GM18505 (cell line): ENCODE data around the gene ZNF200.

Source experiments
- ATAC-seq: cut with Tn5 transposase; IDR thresholded peaks from one replicate; pipeline ENCODE4 v1.9.1; 2021; ENCODE audit not compliant: unreplicated experiment
- POLR2A ChIP-seq: IDR thresholded peaks from 4 replicates; pipeline ENCODE4 v1.6.1; 2011; ENCODE audit warnings: borderline replicate concordance; ENCODE audit not compliant: insufficient read depth, insufficient read length; ENCODE audit errors: extremely low read depth

The ZNF200 gene

GRCh38 chr16:3266873-3267537 is 32.0 kb upstream of the ZNF200 start:
- ATAC-seq = no peak

DNA sequence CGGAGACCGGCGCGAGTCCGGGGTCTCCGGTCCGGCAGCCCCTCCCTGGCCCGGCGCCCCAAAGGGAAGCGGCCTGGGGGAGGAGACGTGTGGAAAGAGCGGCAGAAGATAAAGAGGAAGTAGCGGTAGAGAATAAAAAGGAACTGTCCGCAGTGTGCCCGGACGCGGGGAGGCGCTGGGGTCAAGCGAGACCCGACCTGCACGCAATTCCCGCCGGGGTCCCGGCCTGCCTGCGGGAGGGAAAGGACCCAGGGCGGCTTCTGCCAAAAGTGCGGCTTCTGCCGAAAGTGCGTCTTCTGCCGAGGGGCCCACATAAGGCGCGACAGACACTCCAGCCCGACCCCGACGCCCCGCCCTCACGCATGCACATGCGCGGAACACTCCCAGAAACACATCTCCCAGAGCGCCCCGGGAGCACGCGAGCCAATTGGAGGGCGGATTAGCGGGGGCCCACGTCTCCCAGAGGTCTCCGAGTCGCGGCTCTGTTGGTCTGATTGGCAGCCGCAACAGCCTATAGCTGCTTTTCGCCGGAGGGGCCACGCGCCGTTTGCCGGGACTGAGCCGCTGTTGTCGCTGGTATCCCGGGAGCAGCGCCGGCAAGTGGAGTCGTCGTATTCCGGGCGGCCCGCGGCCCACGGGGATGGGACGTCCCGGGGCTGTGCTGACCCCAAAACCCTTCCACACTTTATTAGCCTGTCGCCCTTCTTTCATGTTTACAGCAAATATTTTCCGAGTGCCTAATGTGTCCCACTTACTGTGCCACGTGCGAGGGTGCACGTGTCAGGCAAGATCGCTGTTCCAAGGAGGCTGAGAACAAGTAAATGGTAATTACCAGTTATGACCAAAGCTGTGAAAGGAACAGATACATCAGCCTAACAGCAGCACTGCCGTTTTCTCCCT is 29.4 kb upstream of the ZNF200 start:
- ATAC-seq = peak; percentile 87
- peak; percentile 88 for TF ChIP-seq POLR2A

More at GRCh38 chr16:3266873-3267537, 32.0 kb upstream of the ZNF200 start:
- no peak for TF ChIP-seq POLR2A

GRCh38 chr16:3262517-3262916 is 27.6 kb upstream of the ZNF200 start:
- TF ChIP-seq POLR2A = no peak
- no peak for ATAC-seq

- ATAC-seq = no peak
- no peak for TF ChIP-seq POLR2A
Observed at GRCh38 chr16:3259836-3260235, 24.9 kb upstream of the ZNF200 start.

DNA sequence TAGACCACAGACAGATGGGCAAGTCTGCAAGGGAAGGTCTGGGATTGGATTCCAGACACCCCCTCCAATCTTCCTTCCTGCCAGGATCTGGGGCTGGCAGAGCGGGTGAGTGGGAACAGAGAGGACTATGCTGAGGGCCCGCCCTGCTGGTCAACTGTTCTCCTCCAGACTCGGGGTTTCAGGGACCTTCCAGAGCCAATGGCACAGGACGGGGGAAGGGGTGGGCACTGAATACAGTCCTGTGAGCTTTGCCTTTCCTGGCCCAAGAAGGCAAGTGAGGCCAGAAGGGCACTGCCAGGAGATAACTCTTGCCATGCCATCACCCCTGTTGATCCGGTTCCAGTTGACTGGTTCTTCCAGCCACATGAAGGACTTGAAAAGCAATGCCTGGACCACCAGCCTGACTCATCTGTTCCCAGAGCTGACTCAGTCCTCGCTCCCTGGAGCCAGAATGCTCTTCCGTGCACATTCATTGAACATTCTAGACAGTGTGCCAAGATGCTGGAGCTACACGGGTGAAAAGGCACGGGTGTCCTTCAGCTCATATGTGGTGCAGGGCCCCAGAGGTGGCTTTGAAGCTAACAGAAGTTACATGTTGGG is 22.0 kb upstream of the ZNF200 start:
- TF ChIP-seq POLR2A = no peak
- no peak for ATAC-seq

DNA sequence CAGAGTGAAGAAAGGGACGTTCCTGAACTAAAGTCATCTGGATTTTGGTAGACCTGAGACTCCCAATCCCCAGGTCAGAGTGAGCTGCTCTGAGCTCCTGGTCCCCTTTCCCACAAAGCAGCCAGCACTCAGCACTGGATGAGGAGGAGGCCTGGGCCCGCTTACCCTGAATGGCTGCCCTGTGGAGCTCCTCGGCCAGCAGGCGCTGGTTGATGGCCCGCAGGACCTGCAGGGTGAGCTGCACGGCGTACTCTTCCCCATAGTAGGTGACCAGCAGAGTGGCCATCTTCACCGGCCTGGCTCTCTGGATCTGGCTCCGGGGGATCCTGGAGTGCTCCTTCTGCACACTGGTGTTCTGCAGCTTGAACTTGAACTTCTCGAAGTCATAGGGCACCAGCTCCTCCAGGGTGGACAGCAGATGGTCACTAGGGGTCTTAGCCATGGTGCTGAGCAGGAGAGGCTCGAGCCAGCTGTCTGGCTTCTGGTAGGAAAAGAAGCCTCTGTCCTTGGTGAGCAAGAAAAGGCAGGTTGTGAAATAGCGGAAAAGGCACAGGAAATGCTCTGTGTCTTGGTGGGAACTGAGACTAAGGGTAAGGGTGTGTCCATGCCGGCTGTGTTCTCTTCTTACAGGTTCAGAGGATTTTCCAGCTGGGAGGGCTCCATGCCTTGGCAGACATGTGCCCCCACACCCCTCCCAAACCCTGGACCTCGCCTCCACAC is 21.3 kb upstream of the ZNF200 start, which contains the start of gene MEFV:
Gene MEFV (minus strand): TSS at position 488 of the 720 bp plus-strand sequence. CDS start 46 bp downstream, at position 442.
- ATAC-seq = no peak
- TF ChIP-seq POLR2A = no peak

DNA sequence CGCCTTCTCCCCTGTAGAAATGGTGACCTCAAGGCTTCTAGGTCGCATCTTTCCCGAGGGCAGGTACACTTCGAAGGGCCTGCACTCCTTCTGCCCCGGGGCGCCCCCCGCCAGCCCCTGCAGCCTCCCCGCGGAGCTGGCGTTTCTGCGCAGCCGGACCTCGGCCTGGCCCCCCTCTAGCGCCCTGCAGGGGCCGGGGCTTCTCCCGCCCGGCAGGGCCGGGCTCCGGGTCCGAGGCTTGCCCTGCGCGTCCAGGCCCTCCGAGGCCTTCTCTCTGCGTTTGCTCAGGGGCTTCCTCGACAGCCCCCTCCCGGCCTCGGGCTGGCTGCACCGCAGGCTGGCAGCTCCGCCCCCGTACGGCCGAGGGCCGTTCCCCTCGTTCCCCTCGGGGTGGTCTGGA is 19.4 kb upstream of the ZNF200 start:
- ATAC-seq = no peak
- TF ChIP-seq POLR2A = no peak

- ATAC-seq = no peak
- no peak for TF ChIP-seq POLR2A
Observed at GRCh38 chr16:3252967-3253366, 18.0 kb upstream of the ZNF200 start.

DNA sequence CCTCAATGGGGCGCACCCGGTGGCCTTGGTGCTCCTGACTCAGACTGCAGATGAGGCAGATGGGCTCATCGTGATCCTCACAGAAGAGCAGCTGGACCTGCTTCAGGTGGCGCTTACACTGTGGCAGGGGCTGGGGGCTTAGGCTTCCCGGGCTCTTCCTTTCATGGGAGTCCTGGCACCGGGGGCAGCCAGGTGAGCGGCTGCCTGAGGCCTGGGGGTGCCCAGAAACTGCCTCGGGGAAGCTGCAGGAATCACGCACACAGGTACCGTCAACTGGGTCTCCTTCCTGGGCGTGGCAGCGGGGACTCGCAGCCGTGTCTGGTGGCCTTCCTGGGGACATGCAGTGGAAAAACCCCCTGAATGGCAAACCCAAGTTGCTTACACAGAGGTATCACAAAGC is 14.5 kb upstream of the ZNF200 start:
- ATAC-seq = no peak
- no peak for TF ChIP-seq POLR2A

DNA sequence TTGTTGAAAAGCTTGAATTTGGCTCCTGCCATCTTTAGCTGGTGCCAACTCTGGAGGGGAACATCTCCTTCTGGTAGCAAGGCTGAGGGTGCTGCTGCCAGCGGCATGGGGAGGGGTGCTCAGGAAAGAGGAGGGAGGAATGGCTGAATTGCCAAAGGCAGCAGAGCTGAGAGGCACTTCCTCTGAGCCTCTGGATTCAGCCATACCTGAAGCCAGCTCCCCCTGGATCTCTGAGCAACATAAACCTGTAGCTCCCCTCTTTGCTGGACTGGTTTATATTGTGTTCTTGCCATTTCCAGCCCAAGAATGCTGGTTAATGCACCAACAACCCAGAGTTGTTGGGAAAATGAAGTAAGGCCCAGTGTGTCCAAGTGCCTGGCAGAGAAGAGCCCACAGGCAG is 14.1 kb upstream of the ZNF200 start:
- TF ChIP-seq POLR2A = no peak
- no peak for ATAC-seq

- no peak for ATAC-seq
- TF ChIP-seq POLR2A = no peak
Observed at GRCh38 chr16:3248596-3248995, 13.6 kb upstream of the ZNF200 start.

- TF ChIP-seq POLR2A = no peak
- no peak for ATAC-seq
Observed at GRCh38 chr16:3246876-3247275, 11.9 kb upstream of the ZNF200 start.

DNA sequence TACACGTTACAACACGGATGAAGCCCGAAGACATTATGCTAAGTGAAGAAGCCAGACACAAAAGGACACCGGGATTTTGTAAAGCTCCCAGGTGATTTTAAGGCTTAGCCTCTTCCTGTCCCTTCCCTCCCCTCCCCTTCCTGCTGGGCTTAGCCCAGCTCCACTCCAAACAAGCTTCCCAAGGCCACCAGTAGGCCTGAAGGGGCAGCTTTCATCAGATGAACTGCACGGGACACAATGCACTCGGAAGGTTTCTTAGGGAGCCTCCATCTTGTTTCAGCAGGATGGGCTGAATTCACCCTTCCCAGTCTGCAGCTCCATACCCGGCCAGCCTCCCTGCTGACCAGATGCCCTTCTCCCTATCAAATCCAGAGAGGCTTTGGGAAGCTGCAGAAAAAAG is 11.0 kb upstream of the ZNF200 start:
- no peak for TF ChIP-seq POLR2A

GRCh38 chr16:3243882-3244281 is 8.9 kb upstream of the ZNF200 start:
- TF ChIP-seq POLR2A = no peak
- no peak for ATAC-seq

More for the DNA sequence above, 11.0 kb upstream of the ZNF200 start:
- no peak for ATAC-seq

- TF ChIP-seq POLR2A = no peak
- no peak for ATAC-seq
Observed at GRCh38 chr16:3242709-3243108, 7.8 kb upstream of the ZNF200 start.
